UCSD-AML1 (cell line): ENCODE measurements around the gene DSCAML1.

Source experiments
- DNase-seq: peaks from one replicate; lab custom pipeline; 2025; ENCODE audit not compliant: unreplicated experiment; lab: John Stamatoyannopoulos, UW

Gene DSCAML1

DNA sequence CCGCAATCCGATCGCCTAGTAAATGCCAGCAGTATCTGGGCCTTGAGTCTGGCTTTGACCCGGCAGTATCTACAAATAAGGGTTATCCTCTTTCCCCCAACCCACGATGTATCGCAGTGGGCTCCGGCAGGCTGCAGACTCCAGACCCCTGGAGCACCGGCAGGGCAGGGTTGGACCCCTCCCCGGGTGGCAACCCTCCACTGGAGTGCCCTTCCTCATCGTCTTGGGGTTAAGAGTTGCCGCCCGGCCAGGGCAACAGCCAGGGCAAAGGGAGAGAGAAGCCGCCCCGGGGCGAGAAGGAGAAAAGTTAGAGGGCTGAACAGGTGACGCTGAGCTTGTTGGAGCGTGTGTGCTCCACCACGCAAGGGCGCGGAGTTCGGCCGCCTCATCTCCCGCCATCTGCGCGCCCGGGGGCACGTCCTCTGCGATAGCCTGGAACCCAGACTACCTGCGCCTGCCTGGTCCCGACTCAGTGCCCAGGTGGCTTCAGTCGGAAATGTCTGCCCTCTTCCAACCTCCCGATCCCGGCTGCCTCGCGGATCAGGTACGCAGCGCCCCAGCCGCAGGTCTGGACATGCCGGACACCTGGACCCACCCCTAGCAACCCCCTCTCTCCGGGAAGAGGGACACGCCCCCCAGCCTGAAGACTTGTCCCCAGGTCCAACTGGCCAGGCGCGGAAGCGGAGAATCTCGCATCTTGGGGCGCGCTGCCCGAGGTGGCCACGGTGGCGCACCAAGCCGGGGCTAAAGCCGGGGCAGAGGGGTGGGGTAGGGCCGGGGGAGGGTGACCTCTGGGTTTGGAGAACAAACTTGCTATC lies 1.2 kb downstream of the DSCAML1 start:
- DNase-seq: no peak

DNA sequence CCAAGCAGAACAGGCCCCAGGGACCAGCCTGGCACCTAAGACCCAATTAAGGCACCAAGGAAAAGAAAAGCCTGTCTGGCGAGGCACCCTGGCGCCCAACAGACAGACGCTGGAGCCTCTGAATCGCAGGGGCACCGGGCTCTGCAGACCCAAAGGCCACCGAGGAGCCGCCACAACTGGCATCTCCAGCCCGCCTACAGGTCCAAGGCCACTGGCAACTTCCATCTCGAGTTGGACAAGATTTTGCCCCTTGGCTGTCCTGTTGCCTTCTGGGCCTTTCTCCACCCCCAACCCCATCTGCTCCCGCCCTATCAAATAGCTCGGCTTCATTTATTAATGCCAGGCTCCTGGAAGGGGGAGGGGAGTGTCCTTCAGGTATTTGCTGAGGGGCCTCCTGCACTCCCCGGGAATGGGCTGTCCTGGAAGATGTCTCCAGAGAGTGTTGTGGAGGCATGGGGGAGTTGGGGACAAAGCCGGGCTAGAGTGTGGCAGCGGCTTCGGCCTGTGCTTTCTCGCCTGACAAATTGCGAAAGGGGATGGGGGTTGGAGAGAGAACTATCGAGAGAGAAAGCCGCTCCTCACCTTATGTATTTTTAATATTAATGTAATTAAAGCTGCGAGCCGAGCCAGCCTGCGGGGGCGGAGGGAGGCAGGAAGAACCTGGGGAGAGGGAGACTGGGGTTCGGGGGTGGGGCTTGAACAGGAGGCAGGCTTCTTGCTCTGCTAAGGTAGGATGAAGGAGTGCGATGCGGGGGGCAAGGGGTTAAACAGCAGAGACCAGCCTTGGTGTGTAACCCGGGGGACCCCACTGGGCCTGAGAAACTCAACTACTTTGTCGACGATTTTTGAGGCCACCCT lies 2.0 kb downstream of the DSCAML1 start:
- no peak for DNase-seq

DNA sequence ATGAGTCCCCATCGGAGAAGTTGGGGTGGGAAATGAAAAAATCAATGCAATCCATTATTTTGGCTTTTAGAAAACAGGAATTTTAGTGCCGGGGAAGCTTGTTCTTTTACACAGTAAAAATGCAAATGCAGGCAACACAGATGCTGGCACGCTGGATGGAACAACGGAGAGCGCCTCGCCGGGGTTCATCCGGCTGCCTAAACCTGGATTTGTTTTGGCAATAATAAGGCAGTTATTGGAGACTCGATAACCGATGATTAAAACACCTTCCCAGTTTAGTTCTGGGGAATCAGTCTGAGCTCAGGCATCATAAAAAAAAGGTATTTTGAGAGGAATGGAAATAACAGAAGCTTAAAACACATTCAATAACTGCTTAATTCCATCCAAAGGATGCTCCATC lies 2.9 kb downstream of the DSCAML1 start:
- no peak for DNase-seq

DNA sequence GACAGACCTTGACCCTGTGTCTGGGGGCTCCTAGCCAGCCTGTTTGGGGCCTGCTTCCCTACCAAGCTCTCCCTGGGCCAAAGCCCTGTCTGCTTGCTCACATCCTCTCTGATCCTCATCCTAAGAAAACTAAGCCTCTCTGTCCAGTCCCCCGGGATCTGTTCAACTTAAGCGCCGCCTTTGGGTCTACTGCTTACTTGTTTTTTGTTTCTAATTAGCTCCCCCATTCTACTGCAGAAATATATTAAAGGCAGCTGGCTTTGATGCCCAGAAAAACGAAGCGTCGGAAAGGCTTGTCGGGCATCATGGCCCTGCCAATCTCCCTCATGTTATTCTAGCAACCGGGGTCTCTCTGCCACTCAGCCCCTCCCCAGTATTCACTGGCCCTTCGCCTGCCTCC lies 3.4 kb downstream of the DSCAML1 start:
- DNase-seq: no peak

DNA sequence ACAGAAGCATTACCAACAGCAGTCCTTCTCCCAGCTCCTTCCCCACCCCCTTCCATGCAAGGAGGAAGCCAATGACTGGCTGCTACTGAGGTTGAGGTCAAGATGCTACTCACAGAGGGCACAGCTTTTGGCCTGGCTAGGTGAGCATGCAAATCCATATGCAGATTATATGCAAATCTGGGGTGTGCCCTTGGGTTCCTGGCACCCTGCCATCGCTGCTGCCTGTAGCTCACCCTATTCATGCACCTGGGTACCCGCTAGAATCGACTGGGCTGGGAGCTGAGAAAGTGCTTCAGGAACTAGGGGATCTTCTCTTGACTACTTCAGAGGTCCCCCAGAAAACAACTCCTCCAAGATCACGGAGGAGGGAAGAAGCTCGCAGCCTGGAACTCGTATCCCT lies 4.0 kb downstream of the DSCAML1 start:
- no peak for DNase-seq

- no peak for DNase-seq
These were observed 4.8 kb downstream of the DSCAML1 start for GRCh38 chr11:117792241-117792640.

DNA sequence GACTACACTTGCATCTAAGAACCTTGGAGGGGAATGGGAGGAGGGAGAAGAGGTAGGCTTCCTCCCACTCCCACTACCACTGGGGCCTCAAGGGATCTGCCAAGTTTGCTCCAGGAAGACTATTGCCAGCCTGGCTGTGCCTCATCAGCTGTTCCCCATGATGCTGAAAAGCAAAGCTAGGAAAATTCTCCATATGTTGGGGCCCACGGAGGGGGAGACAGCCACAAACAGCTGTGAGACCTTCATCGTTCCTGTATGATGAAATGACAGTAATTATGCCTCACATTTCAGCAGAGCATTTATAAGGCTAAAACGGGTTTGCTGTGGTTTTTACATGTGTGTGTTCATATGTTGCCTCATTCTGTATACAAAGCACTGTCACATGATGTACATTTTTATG lies 6.7 kb downstream of the DSCAML1 start:
- no peak for DNase-seq

- no peak for DNase-seq
These were observed 7.8 kb downstream of the DSCAML1 start for GRCh38 chr11:117789241-117789640.

DNA sequence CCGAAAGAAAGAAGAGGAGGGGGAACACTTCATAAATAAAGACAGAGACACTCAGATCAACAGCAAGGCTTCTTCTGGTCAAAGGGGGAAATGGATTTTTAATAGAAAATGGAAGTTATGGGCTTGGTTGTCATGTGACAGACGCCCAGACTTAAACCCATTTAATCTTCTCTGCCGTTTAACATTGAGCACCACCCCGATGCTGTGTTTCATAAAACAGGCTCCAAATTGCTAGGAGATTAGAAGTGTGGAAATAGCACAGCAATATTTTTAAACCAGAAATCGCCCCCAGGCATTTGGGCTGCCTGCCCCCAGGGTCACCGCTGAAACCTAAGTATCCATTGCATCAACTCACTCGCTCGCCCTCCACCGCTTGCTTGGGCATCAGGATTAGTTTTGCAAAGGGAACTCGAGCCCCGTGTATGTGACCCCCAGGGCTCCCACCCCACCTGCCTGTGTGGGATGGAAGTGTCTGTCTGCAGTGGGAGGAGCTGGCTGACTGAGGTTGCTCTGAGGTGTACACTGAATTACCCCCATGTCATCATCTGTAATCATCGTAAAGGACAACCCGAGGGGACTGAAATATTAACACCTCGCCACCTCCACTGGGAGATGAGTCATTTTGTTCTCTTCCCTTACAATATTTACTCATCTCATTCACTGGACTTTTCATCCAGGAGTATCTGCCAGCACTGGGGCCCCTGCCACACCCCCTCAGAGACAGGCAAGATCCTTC lies 10.7 kb downstream of the DSCAML1 start:
- no peak for DNase-seq

DNA sequence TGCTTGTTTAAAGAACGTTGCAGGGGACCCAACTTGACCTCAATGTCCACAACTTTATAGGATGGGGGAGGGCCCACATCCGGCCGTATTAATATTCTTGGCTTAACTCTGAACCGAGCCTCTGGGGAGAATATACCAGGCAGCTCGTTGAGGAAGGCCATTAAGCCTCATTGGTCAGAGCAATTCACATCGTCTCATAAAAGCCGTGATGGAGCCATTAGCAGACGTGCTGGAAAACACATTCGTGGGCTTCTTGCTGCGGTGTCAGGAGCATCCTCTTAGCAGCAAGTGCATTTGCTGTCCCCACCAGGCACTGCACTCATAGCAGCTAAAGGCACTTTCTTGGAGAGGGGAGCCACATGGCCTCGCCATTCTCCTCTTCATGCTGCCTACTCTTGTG lies 14.9 kb downstream of the DSCAML1 start:
- no peak for DNase-seq

DNA sequence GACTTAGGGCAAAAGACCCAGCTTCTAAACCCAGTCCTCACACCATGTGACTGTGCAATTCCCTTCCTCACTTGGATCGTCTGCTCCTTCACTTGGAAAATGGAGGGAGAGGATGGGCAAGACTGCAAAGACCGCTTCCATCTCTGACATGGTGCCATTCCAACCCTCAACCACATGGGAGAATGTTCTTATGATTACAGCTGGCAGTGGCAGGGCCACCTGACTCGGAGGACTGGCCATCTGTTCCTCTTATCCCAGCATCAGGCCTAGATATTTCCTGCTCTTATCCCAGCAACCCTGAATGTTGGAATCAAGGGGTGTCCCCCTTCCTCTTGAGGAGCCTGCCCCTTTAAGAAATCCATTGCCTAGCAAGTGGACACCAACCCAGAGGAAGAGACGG lies 15.4 kb downstream of the DSCAML1 start:
- no peak for DNase-seq

- no peak for DNase-seq
These were observed 16.6 kb downstream of the DSCAML1 start for GRCh38 chr11:117780456-117780855.

DNA sequence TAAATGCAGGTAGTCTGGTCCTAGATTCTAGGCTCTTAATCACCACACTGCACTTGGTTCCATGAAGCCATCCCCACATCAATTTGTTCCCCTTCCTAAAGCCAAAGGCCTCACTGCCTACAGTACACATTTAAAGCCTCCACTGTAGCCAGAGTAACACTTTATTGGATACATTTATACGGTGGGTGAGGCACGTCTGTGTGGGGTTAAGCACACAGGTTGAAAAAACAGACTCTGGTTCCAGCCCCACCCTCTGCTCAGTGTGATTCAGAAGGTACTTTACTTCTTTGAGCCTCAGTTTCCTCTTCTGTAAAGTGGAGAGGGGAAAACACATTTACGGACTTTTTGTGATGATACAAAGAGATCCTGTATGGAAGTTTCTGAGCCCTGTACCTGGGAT lies 22.5 kb downstream of the DSCAML1 start:
- DNase-seq: no peak

DNA sequence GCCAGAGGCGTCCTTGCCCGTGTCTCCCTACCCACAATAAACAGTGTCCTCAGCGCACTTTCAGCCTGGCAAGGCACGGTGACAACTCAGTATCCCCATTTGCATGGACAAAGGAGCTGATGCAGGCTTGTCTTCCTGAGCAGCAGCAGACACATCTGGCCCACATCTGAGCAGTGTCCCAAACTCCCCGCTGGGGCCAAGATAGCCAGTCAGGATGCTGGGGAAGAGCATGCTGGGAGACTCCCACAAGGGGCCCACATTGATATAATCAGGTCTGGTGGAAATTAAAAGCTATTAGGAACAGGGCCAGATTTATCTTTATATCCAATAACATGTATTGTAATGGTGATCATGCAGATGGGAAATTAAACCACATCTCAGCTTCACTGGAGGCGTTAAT lies 24.7 kb downstream of the DSCAML1 start:
- no peak for DNase-seq

DNA sequence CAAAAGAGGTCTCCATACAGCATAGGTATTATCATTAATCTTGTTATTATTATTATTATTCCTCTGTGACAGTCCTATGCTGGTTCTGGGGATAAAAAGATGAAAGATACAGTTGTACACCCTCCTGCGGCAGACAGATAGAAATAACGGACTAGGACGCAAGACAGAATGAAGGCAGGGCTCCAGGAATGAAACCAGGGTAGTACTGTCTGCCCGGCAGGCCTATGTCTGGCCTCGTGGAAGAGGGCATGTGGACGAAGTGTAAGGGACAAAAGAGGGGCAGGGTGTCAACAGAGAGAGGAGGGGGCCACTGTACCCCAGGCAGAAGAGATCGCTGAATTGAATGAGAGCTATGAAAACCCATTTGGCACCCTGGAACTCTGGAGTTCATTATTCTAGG lies 25.2 kb downstream of the DSCAML1 start:
- DNase-seq: no peak

- no peak for DNase-seq
These were observed 25.8 kb downstream of the DSCAML1 start for GRCh38 chr11:117771197-117771596.

GRCh38 chr11:117770061-117770460 lies 27.0 kb downstream of the DSCAML1 start:
- no peak for DNase-seq

DNA sequence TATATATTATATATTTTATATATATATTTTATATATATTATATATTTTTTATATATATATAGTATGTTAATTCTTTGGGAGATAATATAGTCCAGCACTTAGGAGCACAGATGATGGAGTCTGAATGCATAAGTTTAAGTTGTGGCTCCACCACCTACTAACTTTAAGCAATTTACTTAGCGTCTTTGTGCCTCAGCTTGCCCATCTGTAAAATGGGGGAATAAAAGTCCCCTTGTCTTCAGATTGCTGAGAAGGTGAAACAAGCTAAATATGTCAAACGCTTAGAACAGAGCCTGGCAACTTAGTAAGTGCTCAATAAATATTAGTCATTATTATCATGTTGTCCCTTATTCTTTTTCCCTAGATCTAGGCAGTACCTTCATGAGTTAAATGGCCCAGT lies 27.5 kb downstream of the DSCAML1 start:
- no peak for DNase-seq

- no peak for DNase-seq
These were observed 28.5 kb downstream of the DSCAML1 start for GRCh38 chr11:117768506-117768905.

GRCh38 chr11:117767071-117767470 lies 29.9 kb downstream of the DSCAML1 start:
- DNase-seq: no peak

DNA sequence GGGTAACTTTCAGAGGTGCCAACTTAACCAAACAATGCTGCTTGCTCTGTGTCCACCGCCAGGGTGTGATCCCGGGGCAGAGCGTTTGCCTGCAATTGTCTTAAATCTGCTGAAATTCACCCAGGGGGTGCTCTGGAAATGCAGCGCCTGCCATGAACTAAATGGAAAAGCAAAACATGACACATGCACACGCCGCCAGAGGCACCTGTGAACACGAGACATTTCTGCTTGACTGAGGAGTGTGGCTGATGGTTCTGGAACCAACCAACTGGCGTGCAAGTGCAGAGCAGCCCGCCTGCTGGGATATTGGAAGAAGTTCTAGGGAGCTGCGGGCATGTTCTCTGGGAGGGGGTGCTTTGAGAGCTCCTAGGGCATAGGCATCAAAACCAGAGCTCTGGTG lies 30.4 kb downstream of the DSCAML1 start:
- DNase-seq: no peak

GRCh38 chr11:117766026-117766425 lies 31.0 kb downstream of the DSCAML1 start:
- DNase-seq: no peak
